ENCODE measurements around the gene CHAD. TPM values are rescaled to one million over a fixed set of nuclear protein-coding genes. Genes with fewer than 3 reads are reported as not detected.

CHAD gene
- total and polyA plus RNA-seq, 2 of the 4 experiments (the other 2 are of a cell fraction), result 0.03 TPM; not detected in 1

DNA sequence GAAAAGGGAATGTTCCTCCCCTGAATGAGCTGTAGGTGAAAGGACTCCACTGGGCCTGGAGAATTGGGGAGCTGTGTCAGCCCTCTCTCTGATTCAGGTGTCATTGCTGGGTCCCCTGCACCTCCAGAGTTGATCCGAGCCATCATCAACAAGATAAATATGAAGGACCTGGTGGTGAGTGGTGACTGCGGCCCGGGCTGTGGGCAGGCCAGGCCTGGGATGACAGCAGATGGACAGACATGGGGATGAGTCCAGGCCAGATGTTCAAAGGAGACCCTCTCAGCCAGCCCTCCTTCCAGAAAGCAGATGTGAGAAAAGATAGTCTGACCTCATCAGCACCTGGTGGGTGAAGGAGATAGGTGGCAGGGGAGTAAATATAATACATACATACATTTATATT, 4.6 kb downstream of the CHAD start:
- CTCF ChIA-PET, result no interaction called here
- no TSS peak for BruUV-seq (replicated peaks)

More for the DNA sequence above, 4.6 kb downstream of the CHAD start:
- WGBS, 2 experiments (ENCODE audit: extremely low coverage in 2 of 2, insufficient read length in 1 of 2), result no CpG with 5 or more reads among the region's 3 CpGs
- dilution Hi-C loops (cut with HindIII; ENCODE audit: low sequenced_read_pairs, unreplicated experiment), result no loop called here
- Histone ChIP-seq H3K4me3 (ENCODE audit: insufficient read depth, low read depth, low read length) (no peak overlapping the region), H2BK15ac (ENCODE audit: low read depth, low read length) (no peak overlapping the region), H3K4me1 (ENCODE audit: control insufficient read depth, insufficient read depth, low read length) (peaks cover 2% of the 10 kb centered on the region), H4K8ac (ENCODE audit: low read depth in 2 of 2, low read length in 2 of 2) (no peak overlapping the region), H4K5ac (ENCODE audit: low read depth, low read length) (no peak overlapping the region), H3K18ac (ENCODE audit: low read depth, low read length) (no peak overlapping the region), H3K23ac (ENCODE audit: low read depth, low read length) (no peak overlapping the region), H2BK120ac (ENCODE audit: low read depth, low read length) (no peak overlapping the region), H2BK20ac (ENCODE audit: low read depth, low read length) (no peak overlapping the region), H3K79me1 (ENCODE audit: low read depth in 1 of 2, low read length in 2 of 2) (no peaks in the 10 kb centered on the region), H2AFZ (replicated peaks; ENCODE audit: low read length, poor library complexity) (no peak overlapping the region), H3K27ac (ENCODE audit: insufficient read depth, low read length) (no peak overlapping the region), H3K4me2 (ENCODE audit: low read depth, low read length) (no peak overlapping the region), H4K20me1 (ENCODE audit: insufficient read depth, low read length) (peaks cover 1% of the 10 kb centered on the region; the same call in 1 of the 2 replicates), H3K56ac (ENCODE audit: extremely low read depth, insufficient read depth, low read length) (no peak overlapping the region), H3K9me1 (ENCODE audit: insufficient read depth, low read length) (0 out of 2 replicates have a peak, but pooled peaks cover 3% of the 10 kb centered on the region), H2BK5ac (ENCODE audit: low read depth, low read length, poor library complexity, severe bottlenecking) (no peak overlapping the region), H4K91ac (ENCODE audit: insufficient read depth, low read depth, low read length) (no peak overlapping the region), H2AK5ac (ENCODE audit: low read depth, low read length) (no peak overlapping the region), H3K27me3 (ENCODE audit: control insufficient read depth, insufficient read depth, low read length) (peaks cover 21% of the 10 kb centered on the region), H3K9me3 (ENCODE audit: control insufficient read depth, insufficient read depth, low read length) (no peaks in the 10 kb centered on the region), H3K9ac (ENCODE audit: low read depth, low read length) (no peak overlapping the region), H3K4ac (ENCODE audit: low read depth, low read length) (no peak overlapping the region), H2AK9ac (replicated peaks; ENCODE audit: low read depth, low read length, poor library complexity) (no peak overlapping the region), H3K36me3 (ENCODE audit: control insufficient read depth, insufficient read depth, low read length) (peaks cover 1% of the 10 kb centered on the region; the same call in 1 of the 2 replicates), H3K14ac (replicated peaks; ENCODE audit: low read depth, low read length) (no peak overlapping the region)
- POLR2A ChIA-PET (ENCODE audit: unreplicated experiment), result no interaction called here
- intact Hi-C loops (cut with micrococcal nuclease), result no loop called here
- in situ Hi-C loops (cut with MboI; ENCODE audit: low sequenced_read_pairs), result no loop called here
- ATAC-seq (ENCODE audit: low read depth) (no peak), DNase-seq (no peak)
- no peak for TF ChIP-seq RFX5 (IDR thresholded peaks at IDR 0.05; ENCODE audit: low read depth, low read length)
- TF ChIP-seq, protein P1, sequence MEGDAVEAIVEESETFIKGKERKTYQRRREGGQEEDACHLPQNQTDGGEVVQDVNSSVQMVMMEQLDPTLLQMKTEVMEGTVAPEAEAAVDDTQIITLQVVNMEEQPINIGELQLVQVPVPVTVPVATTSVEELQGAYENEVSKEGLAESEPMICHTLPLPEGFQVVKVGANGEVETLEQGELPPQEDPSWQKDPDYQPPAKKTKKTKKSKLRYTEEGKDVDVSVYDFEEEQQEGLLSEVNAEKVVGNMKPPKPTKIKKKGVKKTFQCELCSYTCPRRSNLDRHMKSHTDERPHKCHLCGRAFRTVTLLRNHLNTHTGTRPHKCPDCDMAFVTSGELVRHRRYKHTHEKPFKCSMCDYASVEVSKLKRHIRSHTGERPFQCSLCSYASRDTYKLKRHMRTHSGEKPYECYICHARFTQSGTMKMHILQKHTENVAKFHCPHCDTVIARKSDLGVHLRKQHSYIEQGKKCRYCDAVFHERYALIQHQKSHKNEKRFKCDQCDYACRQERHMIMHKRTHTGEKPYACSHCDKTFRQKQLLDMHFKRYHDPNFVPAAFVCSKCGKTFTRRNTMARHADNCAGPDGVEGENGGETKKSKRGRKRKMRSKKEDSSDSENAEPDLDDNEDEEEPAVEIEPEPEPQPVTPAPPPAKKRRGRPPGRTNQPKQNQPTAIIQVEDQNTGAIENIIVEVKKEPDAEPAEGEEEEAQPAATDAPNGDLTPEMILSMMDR (conservative IDR thresholded peaks at IDR 0.05; ENCODE audit: low read depth, low read length), result no peak
- TF ChIP-seq CHD1 (IDR thresholded peaks at IDR 0.05; ENCODE audit: low read depth, low read length), result no peak
- TF ChIP-seq MXI1 (IDR thresholded peaks at IDR 0.05; ENCODE audit: borderline replicate concordance, low read depth, low read length), result no peak
- TF ChIP-seq SMC3 (IDR thresholded peaks at IDR 0.05; ENCODE audit: low read depth, low read length), result no peak
- no peak for TF ChIP-seq MAZ (IDR thresholded peaks at IDR 0.05; ENCODE audit: borderline replicate concordance, low read depth, low read length)
- no peak for TF ChIP-seq FOS (IDR thresholded peaks at IDR 0.05; ENCODE audit: low read depth, low read length)
- TF ChIP-seq, protein P2, sequence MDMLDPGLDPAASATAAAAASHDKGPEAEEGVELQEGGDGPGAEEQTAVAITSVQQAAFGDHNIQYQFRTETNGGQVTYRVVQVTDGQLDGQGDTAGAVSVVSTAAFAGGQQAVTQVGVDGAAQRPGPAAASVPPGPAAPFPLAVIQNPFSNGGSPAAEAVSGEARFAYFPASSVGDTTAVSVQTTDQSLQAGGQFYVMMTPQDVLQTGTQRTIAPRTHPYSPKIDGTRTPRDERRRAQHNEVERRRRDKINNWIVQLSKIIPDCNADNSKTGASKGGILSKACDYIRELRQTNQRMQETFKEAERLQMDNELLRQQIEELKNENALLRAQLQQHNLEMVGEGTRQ (IDR thresholded peaks at IDR 0.05; ENCODE audit: low read depth, low read length), result no peak
- TF ChIP-seq CEBPB (IDR thresholded peaks at IDR 0.05; ENCODE audit: low read depth, low read length), result no peak
- TF ChIP-seq, protein P3, sequence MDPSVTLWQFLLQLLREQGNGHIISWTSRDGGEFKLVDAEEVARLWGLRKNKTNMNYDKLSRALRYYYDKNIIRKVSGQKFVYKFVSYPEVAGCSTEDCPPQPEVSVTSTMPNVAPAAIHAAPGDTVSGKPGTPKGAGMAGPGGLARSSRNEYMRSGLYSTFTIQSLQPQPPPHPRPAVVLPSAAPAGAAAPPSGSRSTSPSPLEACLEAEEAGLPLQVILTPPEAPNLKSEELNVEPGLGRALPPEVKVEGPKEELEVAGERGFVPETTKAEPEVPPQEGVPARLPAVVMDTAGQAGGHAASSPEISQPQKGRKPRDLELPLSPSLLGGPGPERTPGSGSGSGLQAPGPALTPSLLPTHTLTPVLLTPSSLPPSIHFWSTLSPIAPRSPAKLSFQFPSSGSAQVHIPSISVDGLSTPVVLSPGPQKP (IDR thresholded peaks at IDR 0.05; ENCODE audit: borderline replicate concordance, low read depth, low read length), result no peak
- no peak for TF ChIP-seq RCOR1 (IDR thresholded peaks at IDR 0.05; ENCODE audit: insufficient replicate concordance, low read length)
- no peak for TF ChIP-seq BHLHE40 (IDR thresholded peaks at IDR 0.05; ENCODE audit: low read depth, low read length)
- TF ChIP-seq RAD21 (IDR thresholded peaks at IDR 0.05; ENCODE audit: low read length), result no peak
- TF ChIP-seq POLR2A (IDR thresholded peaks at IDR 0.05; ENCODE audit: low read depth, low read length), result no peak
- no peak for TF ChIP-seq NFE2L2 (IDR thresholded peaks at IDR 0.05; ENCODE audit: low read depth, low read length)
